CD4-positive, alpha-beta T cell (primary cell): ENCODE measurements around the gene RPS27L. TPM values are rescaled to one million over a fixed set of nuclear protein-coding genes. Genes with fewer than 3 reads are reported as not detected.
"Not testable (repeated sequence)": the region's sequence is repeated elsewhere in the genome, so short reads cannot be mapped to it uniquely, and the experiment has no call there.

ENCODE experiments used
- ATAC-seq: fragments of 200-7000 bp; cut with Tn5 transposase; one replicate; pipeline ENCODE4 v1.10.0; 2022; ENCODE audit warnings: mild to moderate bottlenecking; ENCODE audit not compliant: poor library complexity
- CTCF ChIA-PET: fragments of 350-600 bp; sonication (Branson Sonifier 250); formaldehyde crosslinking; loops from one replicate; lab custom pipeline; 2021; ENCODE audit warnings: antibody characterized with exemption, inconsistent platforms; lab: Charles Lee
- POLR2A ChIA-PET: fragments of 350-600 bp; sonication (Branson Sonifier 250); formaldehyde crosslinking; loops from one replicate; lab custom pipeline; 2021; ENCODE audit warnings: antibody characterized with exemption, inconsistent platforms; lab: Charles Lee
- DNase-seq, 14 experiments: peaks; one replicate each; pipeline ENCODE4 v3.0.0-alpha.2; 2013 to 2020; ENCODE audit warnings: mixed read lengths in 2 of 14
- H3K27ac ChIP-seq, 2 donors: one replicate each; pipeline versions ENCODE4 v1.5.1 to v1.7.0; 2013; ENCODE audit warnings: low read length in 2 of 2, low read depth in 1 of 2, mild to moderate bottlenecking in 1 of 2
- H3K27me3 ChIP-seq, 2 experiments: 1 replicate in 1 of 2; 2 replicates in 1 of 2; pipeline versions ENCODE4 v1.6.1 to v1.7.0; 2013; ENCODE audit warnings: low read length in 2 of 2, control low read depth in 1 of 2, mild to moderate bottlenecking in 1 of 2, moderate library complexity in 1 of 2; ENCODE audit not compliant: insufficient read depth in 2 of 2, control insufficient read depth in 1 of 2
- H3K36me3 ChIP-seq: one replicate; pipeline ENCODE4 v1.6.1; 2013; ENCODE audit warnings: low read length, control low read depth; ENCODE audit not compliant: insufficient read depth
- H3K4me1 ChIP-seq: one replicate; pipeline ENCODE4 v1.6.1; 2013; ENCODE audit warnings: low read length, control low read depth; ENCODE audit not compliant: insufficient read depth
- H3K4me3 ChIP-seq: one replicate; pipeline ENCODE4 v1.5.1; 2013; ENCODE audit warnings: mild to moderate bottlenecking, low read length, moderate library complexity
- H3K9me3 ChIP-seq, 2 experiments: 1 replicate in 1 of 2; 2 replicates in 1 of 2; pipeline versions ENCODE4 v1.6.1 to v1.7.0; 2013; ENCODE audit warnings: low read length in 2 of 2, mild to moderate bottlenecking in 2 of 2, control low read depth in 1 of 2, moderate library complexity in 1 of 2; ENCODE audit not compliant: control insufficient read depth in 1 of 2, insufficient read depth in 1 of 2
- H3K27ac Mint-ChIP-seq: one replicate; pipeline ENCODE4 v1.8.0; 2020; ENCODE audit warnings: mixed read lengths
- H3K27me3 Mint-ChIP-seq: one replicate; pipeline ENCODE4 v1.8.0; 2021; ENCODE audit warnings: mixed read lengths
- H3K36me3 Mint-ChIP-seq: one replicate; pipeline ENCODE4 v1.8.0; 2021; ENCODE audit warnings: low read depth, mixed read lengths
- H3K4me1 Mint-ChIP-seq: one replicate; pipeline ENCODE4 v1.8.0; 2021; ENCODE audit warnings: low read depth, mixed read lengths
- H3K4me3 Mint-ChIP-seq: one replicate; pipeline ENCODE4 v1.8.0; 2020; ENCODE audit warnings: mild to moderate bottlenecking, mixed read lengths
- H3K9me3 Mint-ChIP-seq: one replicate; pipeline ENCODE4 v1.8.0; 2020; ENCODE audit warnings: mixed read lengths
- intact Hi-C, 2 experiments: fragments of 100-400 bp; cut with DNase I in 1 of 2; cut with micrococcal nuclease in 1 of 2; formaldehyde crosslinking; loops; one replicate each; pipeline versions ENCODE4 v1.15.1 to v1.9.0; 2023 to 2025; cut with DNase I, micrococcal nuclease
- total RNA-seq, 174 experiments: library from RNA in 2 of 174; stranded (reverse) in 2 of 174; gene quantifications; one replicate each; pipeline ENCODE4 v1.2.3 and lab custom pipeline; 2021 to 2026

Gene RPS27L
- total RNA-seq, 2 experiments from 2014 or later: 40.0 to 43.1 TPM

DNA sequence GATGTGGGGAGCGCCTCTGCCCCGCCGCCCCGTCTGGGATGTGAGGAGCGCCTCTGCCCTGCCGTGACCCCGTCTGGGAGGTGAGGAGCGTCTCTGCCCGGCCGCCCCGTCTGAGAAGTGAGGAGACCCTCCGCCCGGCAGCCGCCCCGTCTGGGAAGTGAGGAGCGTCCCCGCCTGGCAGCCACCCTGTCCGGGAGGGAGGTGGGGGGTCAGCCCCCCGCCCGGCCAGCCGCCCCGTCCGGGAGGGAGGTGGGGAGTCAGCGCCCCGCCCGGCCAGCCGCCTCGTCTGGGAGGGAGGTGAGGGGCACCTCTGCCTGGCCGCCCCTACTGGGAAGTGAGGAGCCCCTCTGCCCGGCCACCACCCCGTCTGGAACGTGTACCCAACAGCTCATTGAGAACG, 58.4 kb downstream of the RPS27L start:
- H3K9me3 ChIP-seq, CTCF ChIA-PET, H3K4me1 ChIP-seq, H3K27ac ChIP-seq, H3K27me3 Mint-ChIP-seq, intact Hi-C loops, H3K4me3 ChIP-seq, ATAC-seq, H3K9me3 Mint-ChIP-seq, POLR2A ChIA-PET, H3K4me1 Mint-ChIP-seq, H3K36me3 Mint-ChIP-seq, DNase-seq, H3K36me3 ChIP-seq, H3K4me3 Mint-ChIP-seq, H3K27ac Mint-ChIP-seq, H3K27me3 ChIP-seq: not testable (repeated sequence)

Other genes with a start within 250 kb of the RPS27L start
- 1 to 10 TPM; 7.9 to 9.8 TPM for gene TPM1, start 114.7 kb downstream of the RPS27L start, total RNA-seq
- 1 to 10 TPM; 6.9 to 7.0 TPM for gene LACTB, start 35.6 kb downstream of the RPS27L start, total RNA-seq
- gene RAB8B, start 32.1 kb upstream of the RPS27L start, total RNA-seq: 10 to 100 TPM; 74.5 to 75.2 TPM
- 10 to 100 TPM in 1 of 2 experiments, 1 to 10 TPM in 1; 9.3 to 11.6 TPM for gene APH1B, start 120.1 kb upstream of the RPS27L start, total RNA-seq
- gene CA12, start 224.4 kb upstream of the RPS27L start, total RNA-seq: not detected